Measurements from ENCODE around the gene KCNJ10. TPM values are rescaled to one million over a fixed set of nuclear protein-coding genes. Genes with fewer than 3 reads are reported as not detected.
A peak's percentile ranks its signal among the peaks of the same experiment; 100 is the strongest.
"Not testable (repeated sequence)": the region's sequence is repeated elsewhere in the genome, so short reads cannot be mapped to it uniquely, and the experiment has no call there.

The KCNJ10 gene
- total and polyA plus RNA-seq, 2 donors from 2014 or later: 4.9 to 57.6 TPM

DNA sequence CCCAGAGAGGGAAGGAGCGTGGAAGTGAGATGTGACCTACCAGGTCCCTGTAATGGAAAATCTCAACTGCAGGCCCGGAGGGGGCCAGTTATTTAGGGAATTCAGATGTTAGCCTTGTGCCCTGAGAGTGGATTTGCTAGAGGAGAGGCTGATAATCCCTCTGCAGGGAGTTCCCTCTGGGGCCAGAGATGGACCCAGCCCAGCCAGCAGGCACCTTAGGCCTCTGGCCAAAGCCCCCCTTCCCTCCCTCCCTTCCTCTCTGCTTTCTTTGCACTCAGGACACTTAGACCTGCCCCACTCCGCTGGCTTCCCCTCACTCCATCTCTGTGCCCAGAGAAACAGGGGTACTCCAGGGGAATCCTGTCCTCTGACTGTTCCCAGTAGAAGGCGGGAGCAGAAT lies 44.1 kb upstream of the KCNJ10 start:
- Histone ChIP-seq H3K36me3 (ENCODE audit: control insufficient read depth in 2 of 3, insufficient read depth in 3 of 3, low read length in 3 of 3) (no peaks in the 10 kb centered on the region), H3K9me3 (ENCODE audit: control insufficient read depth in 2 of 3, insufficient read depth in 1 of 3, low read length in 3 of 3) (no peaks in the 10 kb centered on the region), H3K4me3 (ENCODE audit: low read length in 3 of 3) (no peak overlapping the region), H3K4me1 (ENCODE audit: control insufficient read depth in 2 of 3, insufficient read depth in 2 of 3, low read depth in 1 of 3, low read length in 3 of 3) (no peaks in the 10 kb centered on the region), H3K9ac (ENCODE audit: low read length in 3 of 3) (no peak overlapping the region), H3K27ac (ENCODE audit: low read depth in 2 of 2, low read length in 2 of 2) (no peak overlapping the region), H3K27me3 (ENCODE audit: control insufficient read depth, insufficient read depth, low read length) (no peaks in the 10 kb centered on the region)
- no peak for DNase-seq
- no peak for FAIRE-seq
- TF ChIP-seq, protein P1, sequence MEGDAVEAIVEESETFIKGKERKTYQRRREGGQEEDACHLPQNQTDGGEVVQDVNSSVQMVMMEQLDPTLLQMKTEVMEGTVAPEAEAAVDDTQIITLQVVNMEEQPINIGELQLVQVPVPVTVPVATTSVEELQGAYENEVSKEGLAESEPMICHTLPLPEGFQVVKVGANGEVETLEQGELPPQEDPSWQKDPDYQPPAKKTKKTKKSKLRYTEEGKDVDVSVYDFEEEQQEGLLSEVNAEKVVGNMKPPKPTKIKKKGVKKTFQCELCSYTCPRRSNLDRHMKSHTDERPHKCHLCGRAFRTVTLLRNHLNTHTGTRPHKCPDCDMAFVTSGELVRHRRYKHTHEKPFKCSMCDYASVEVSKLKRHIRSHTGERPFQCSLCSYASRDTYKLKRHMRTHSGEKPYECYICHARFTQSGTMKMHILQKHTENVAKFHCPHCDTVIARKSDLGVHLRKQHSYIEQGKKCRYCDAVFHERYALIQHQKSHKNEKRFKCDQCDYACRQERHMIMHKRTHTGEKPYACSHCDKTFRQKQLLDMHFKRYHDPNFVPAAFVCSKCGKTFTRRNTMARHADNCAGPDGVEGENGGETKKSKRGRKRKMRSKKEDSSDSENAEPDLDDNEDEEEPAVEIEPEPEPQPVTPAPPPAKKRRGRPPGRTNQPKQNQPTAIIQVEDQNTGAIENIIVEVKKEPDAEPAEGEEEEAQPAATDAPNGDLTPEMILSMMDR (IDR thresholded peaks at IDR 0.05; ENCODE audit: borderline replicate concordance, extremely low read depth, insufficient read depth): no peak
- intact Hi-C loops (cut with DNase I): no loop called here

- Histone ChIP-seq H3K9ac (ENCODE audit: low read length in 3 of 3) (no peak overlapping the region), H3K36me3 (ENCODE audit: control insufficient read depth in 2 of 3, insufficient read depth in 3 of 3, low read length in 3 of 3) (no peaks in the 10 kb centered on the region), H3K27me3 (ENCODE audit: control insufficient read depth, insufficient read depth, low read length) (no peaks in the 10 kb centered on the region), H3K9me3 (ENCODE audit: control insufficient read depth in 2 of 3, insufficient read depth in 1 of 3, low read length in 3 of 3) (no peaks in the 10 kb centered on the region), H3K27ac (ENCODE audit: low read depth in 2 of 2, low read length in 2 of 2) (no peak overlapping the region), H3K4me3 (ENCODE audit: low read length in 3 of 3) (no peak overlapping the region), H3K4me1 (ENCODE audit: control insufficient read depth in 2 of 3, insufficient read depth in 2 of 3, low read depth in 1 of 3, low read length in 3 of 3) (no peaks in the 10 kb centered on the region)
- FAIRE-seq: no peak
- intact Hi-C loops (cut with DNase I): no loop called here
- DNase-seq: no peak
- TF ChIP-seq, protein P1 (IDR thresholded peaks at IDR 0.05; ENCODE audit: borderline replicate concordance, extremely low read depth, insufficient read depth): no peak
These were observed 43.4 kb upstream of the KCNJ10 start for GRCh38 chr1:160113407-160113806.

DNA sequence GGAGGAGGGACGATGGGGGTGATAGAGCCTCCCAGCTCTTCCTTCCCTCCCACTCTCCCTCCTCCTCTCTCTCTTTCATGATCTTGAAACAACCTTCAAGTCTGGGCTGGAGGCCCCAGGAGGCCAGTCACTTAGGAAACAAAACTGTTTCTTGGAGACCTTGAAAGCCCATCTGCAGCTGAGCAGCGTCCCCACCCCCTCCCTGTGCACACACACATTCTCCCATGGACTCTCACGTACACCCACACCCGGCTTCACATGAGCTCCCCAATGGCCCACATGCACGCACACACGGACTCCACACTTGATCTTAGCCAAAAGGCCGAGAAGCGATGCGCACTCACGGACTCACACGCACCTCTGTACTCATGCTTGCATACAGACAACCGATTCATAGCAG lies 42.4 kb upstream of the KCNJ10 start:
- Histone ChIP-seq H3K9ac (ENCODE audit: low read length in 3 of 3) (no peak overlapping the region), H3K4me3 (ENCODE audit: low read length in 3 of 3) (no peak overlapping the region), H3K27me3 (ENCODE audit: control insufficient read depth, insufficient read depth, low read length) (no peaks in the 10 kb centered on the region), H3K9me3 (ENCODE audit: control insufficient read depth in 2 of 3, insufficient read depth in 1 of 3, low read length in 3 of 3) (no peaks in the 10 kb centered on the region), H3K4me1 (ENCODE audit: control insufficient read depth in 2 of 3, insufficient read depth in 2 of 3, low read depth in 1 of 3, low read length in 3 of 3) (no peaks in the 10 kb centered on the region), H3K27ac (ENCODE audit: low read depth in 2 of 2, low read length in 2 of 2) (no peak overlapping the region), H3K36me3 (ENCODE audit: control insufficient read depth in 2 of 3, insufficient read depth in 3 of 3, low read length in 3 of 3) (no peaks in the 10 kb centered on the region)
- intact Hi-C loops (cut with DNase I): no loop called here
- FAIRE-seq (no peak), DNase-seq (peak in 1 of 5 donors; percentile 48)
- TF ChIP-seq, protein P1 (IDR thresholded peaks at IDR 0.05; ENCODE audit: borderline replicate concordance, extremely low read depth, insufficient read depth): no peak

GRCh38 chr1:160111462-160111861 lies 41.5 kb upstream of the KCNJ10 start:
- H3K9ac ChIP-seq (ENCODE audit: low read length in 3 of 3); H3K27me3 ChIP-seq (ENCODE audit: control insufficient read depth, insufficient read depth, low read length); H3K4me3 ChIP-seq (ENCODE audit: low read length in 3 of 3); intact Hi-C loops (cut with DNase I); H3K36me3 ChIP-seq (ENCODE audit: control insufficient read depth in 2 of 3, insufficient read depth in 3 of 3, low read length in 3 of 3); FAIRE-seq; H3K27ac ChIP-seq (ENCODE audit: low read depth in 2 of 2, low read length in 2 of 2); H3K4me1 ChIP-seq (ENCODE audit: control insufficient read depth in 2 of 3, insufficient read depth in 2 of 3, low read depth in 1 of 3, low read length in 3 of 3); H3K9me3 ChIP-seq (ENCODE audit: control insufficient read depth in 2 of 3, insufficient read depth in 1 of 3, low read length in 3 of 3); DNase-seq: not testable (repeated sequence)

Measured in kidney (tissue), 14 donors.